CD14-positive monocyte (primary cell): ENCODE data around the gene ANO6. TPM values are rescaled to one million over a fixed set of nuclear protein-coding genes. Genes with fewer than 3 reads are reported as not detected.
A peak's percentile ranks its signal among the peaks of the same experiment; 100 is the strongest.
"Not testable (repeated sequence)": the region's sequence is repeated elsewhere in the genome, so short reads cannot be mapped to it uniquely, and the experiment has no call there.

ENCODE experiments used
- DNase-seq, 3 donors: peaks; one replicate each; pipeline ENCODE4 v3.0.0-alpha.2; 2011 to 2022
- H2AFZ ChIP-seq: 2 replicates; pipeline ENCODE4 v1.6.0; 2012; ENCODE audit warnings: mild to moderate bottlenecking, low read depth, low read length, inconsistent platforms; ENCODE audit not compliant: insufficient read depth, poor library complexity, severe bottlenecking
- H3K27ac ChIP-seq, 2 donors: 1 replicate in 1 of 2; 2 replicates in 1 of 2; pipeline ENCODE4 v1.5.1; 2012 to 2013; ENCODE audit warnings: low read length in 2 of 2, control low read depth in 1 of 2, inconsistent platforms in 1 of 2, low read depth in 1 of 2, mild to moderate bottlenecking in 1 of 2
- H3K27me3 ChIP-seq, 2 donors: one replicate each; pipeline versions ENCODE4 v1.6.0 to v1.6.1; 2011 to 2013; ENCODE audit warnings: low read length in 2 of 2; ENCODE audit not compliant: control insufficient read depth in 2 of 2, insufficient read depth in 2 of 2
- H3K36me3 ChIP-seq, 2 donors: replicated peaks in 1 of 2; 1 replicate in 1 of 2; 2 replicates in 1 of 2; pipeline versions ENCODE4 v1.5.1 to v1.6.1; 2012 to 2013; ENCODE audit warnings: low read length in 2 of 2, control low read depth in 1 of 2, inconsistent platforms in 1 of 2, mild to moderate bottlenecking in 1 of 2; ENCODE audit not compliant: insufficient read depth in 2 of 2, control insufficient read depth in 1 of 2
- H3K4me1 ChIP-seq, 2 donors: 1 replicate in 1 of 2; 2 replicates in 1 of 2; pipeline versions ENCODE4 v1.5.1 to v1.6.1; 2012 to 2013; ENCODE audit warnings: low read length in 2 of 2, control low read depth in 1 of 2, inconsistent platforms in 1 of 2, mild to moderate bottlenecking in 1 of 2, moderate library complexity in 1 of 2; ENCODE audit not compliant: insufficient read depth in 2 of 2, control insufficient read depth in 1 of 2
- H3K4me2 ChIP-seq: replicated peaks from 2 replicates; pipeline ENCODE3; 2012; ENCODE audit warnings: low read length, moderate library complexity, mild to moderate bottlenecking; ENCODE audit not compliant: poor library complexity, severe bottlenecking; ENCODE audit errors: extremely low read depth
- H3K4me3 ChIP-seq, 3 experiments: fragments of 200-600 bp in 1 of 3; sonication (generic) in 1 of 3; replicated peaks in 1 of 3; 1 replicate in 2 of 3; 2 replicates in 1 of 3; pipeline ENCODE4 v1.5.1; 2011 to 2013; ENCODE audit warnings: low read length in 3 of 3, mild to moderate bottlenecking in 3 of 3, control low read depth in 2 of 3, low read depth in 2 of 3, inconsistent platforms in 1 of 3, moderate library complexity in 1 of 3
- H3K79me2 ChIP-seq: 2 replicates; pipeline ENCODE4 v1.6.0; 2012; ENCODE audit warnings: mild to moderate bottlenecking, control low read depth, inconsistent platforms, low read length, moderate library complexity; ENCODE audit not compliant: insufficient read depth
- H3K9ac ChIP-seq: 2 replicates; pipeline ENCODE4 v1.6.0; 2017; ENCODE audit warnings: low read length, mild to moderate bottlenecking; ENCODE audit not compliant: insufficient read depth, poor library complexity, severe bottlenecking
- H3K9me3 ChIP-seq, 2 donors: replicated peaks in 1 of 2; 1 replicate in 1 of 2; 2 replicates in 1 of 2; pipeline versions ENCODE4 v1.5.1 to v1.6.1; 2012 to 2013; ENCODE audit warnings: low read length in 2 of 2, control low read depth in 1 of 2; ENCODE audit not compliant: control insufficient read depth in 1 of 2, insufficient read depth in 1 of 2
- H4K20me1 ChIP-seq: 2 replicates; pipeline ENCODE4 v1.6.0; 2012; ENCODE audit warnings: mild to moderate bottlenecking, low read length, control low read depth, moderate library complexity; ENCODE audit not compliant: insufficient read depth
- H3K27ac Mint-ChIP-seq, 7 donors: one replicate each; pipeline ENCODE4 v1.8.0; 2020; ENCODE audit warnings: mild to moderate bottlenecking in 7 of 7, mixed read lengths in 7 of 7, moderate library complexity in 6 of 7, inconsistent platforms in 2 of 7
- H3K27me3 Mint-ChIP-seq, 3 donors: one replicate each; pipeline ENCODE4 v1.8.0; 2021 to 2022; ENCODE audit warnings: low read depth in 3 of 3, mild to moderate bottlenecking in 3 of 3, mixed read lengths in 3 of 3, moderate library complexity in 3 of 3, inconsistent platforms in 1 of 3
- H3K36me3 Mint-ChIP-seq, 2 donors: one replicate each; pipeline ENCODE4 v1.8.0; 2020; ENCODE audit warnings: mixed read lengths in 2 of 2, inconsistent platforms in 1 of 2, mild to moderate bottlenecking in 1 of 2
- H3K4me1 Mint-ChIP-seq: one replicate; pipeline ENCODE4 v1.8.0; 2020; ENCODE audit warnings: mild to moderate bottlenecking, mixed read lengths
- H3K4me3 Mint-ChIP-seq, 2 donors: one replicate each; pipeline ENCODE4 v1.8.0; 2020; ENCODE audit warnings: mild to moderate bottlenecking in 2 of 2, mixed read lengths in 2 of 2, moderate library complexity in 1 of 2
- H3K9me3 Mint-ChIP-seq, 7 donors: one replicate each; pipeline ENCODE4 v1.8.0; 2020 to 2022; ENCODE audit warnings: mixed read lengths in 7 of 7, mild to moderate bottlenecking in 6 of 7, moderate library complexity in 6 of 7, inconsistent platforms in 2 of 7
- WGBS: methylation state at CpG from one replicate; pipeline ENCODE4 v1.1.5; 2013; ENCODE audit warnings: missing lambda C conversion rate; ENCODE audit not compliant: insufficient coverage; 5-methylcytosine and 5-hydroxymethylcytosine counted together
- intact Hi-C, 2 donors: fragments of 100-400 bp; cut with micrococcal nuclease; formaldehyde crosslinking; loops; one replicate each; pipeline versions ENCODE4 v1.15.0 to v1.15.1; 2023
- polyA plus RNA-seq, 3 donors: library from polyadenylated mRNA; depleted of rRNA in 1 of 3; unstranded in 2 of 3; stranded (reverse) in 1 of 3; fragments of 300-500 nt in 2 of 3; fragments of >200 nt in 1 of 3; fragmentation: Illumina TruSeq in 2 of 3; gene quantifications; 1 replicate in 2 of 3; 2 replicates in 1 of 3; pipeline ENCODE4 v1.2.3, GENCODE V29; 2012 to 2021
- TF ChIP-seq, protein P1 (sequence below): fragments of 200-600 bp; IDR thresholded peaks from one replicate; pipeline ENCODE4 v1.8.0; 2022; ENCODE audit warnings: antibody characterized with exemption, mild to moderate bottlenecking

The ANO6 gene
- polyA plus RNA-seq, 3 donors: 20.2 to 48.7 (median 34.1) TPM

DNA sequence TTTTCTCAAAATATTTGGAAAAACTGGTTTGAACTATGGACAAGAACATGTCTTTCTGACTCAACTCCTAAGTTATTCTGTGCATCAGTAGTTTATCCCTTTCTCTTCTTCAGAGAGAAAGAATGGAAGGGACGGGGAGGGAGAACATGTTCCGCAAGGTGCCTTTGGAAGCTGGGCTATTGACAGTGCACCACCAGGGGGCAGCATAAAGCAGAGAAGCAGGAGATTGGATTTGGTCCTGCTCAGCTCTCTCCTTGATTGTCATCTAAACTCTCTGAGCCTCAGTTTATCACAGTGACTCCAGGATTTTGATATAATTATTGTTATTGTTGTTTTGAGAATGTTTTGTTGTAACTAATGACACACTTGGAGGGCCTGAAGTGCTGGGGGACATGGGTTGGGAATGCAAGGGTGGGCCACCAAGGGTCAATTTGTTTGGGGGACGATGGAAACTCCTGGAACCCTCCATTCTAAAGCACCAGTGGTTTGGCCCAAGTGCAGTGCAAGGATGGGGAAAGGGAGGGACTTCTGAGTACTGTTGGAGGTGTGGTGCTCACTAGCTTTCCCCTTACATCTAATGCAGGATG lies 45.3 kb upstream of the ANO6 start:
- Histone ChIP-seq H3K4me2 (no peak overlapping the region), H3K36me3 (peaks cover 0 to 8% of the 10 kb centered on the region in 2 donors), H3K27ac (no peak overlapping the region), H3K79me2 (no peaks in the 10 kb centered on the region), H4K20me1 (no peaks in the 10 kb centered on the region), H3K27me3 (no peaks in the 10 kb centered on the region), H3K4me3 (no peak overlapping the region), H3K4me1 (no peaks in the 10 kb centered on the region), H3K9me3 (no peaks in the 10 kb centered on the region), H3K9ac (no peak overlapping the region), H2AFZ (no peak overlapping the region)
- peak; percentile 62 to 75 (median 70) for DNase-seq
- WGBS: 20% methylated on average over 1 of the region's 3 CpGs
- no peak overlapping the region for H3K27ac Mint-ChIP-seq
- H3K4me3 Mint-ChIP-seq: no peak overlapping the region
- intact Hi-C loops: no loop called here
- H3K9me3 Mint-ChIP-seq: peaks cover 0 to 2% (median 0%) of the 10 kb centered on the region in 7 donors
- peaks cover 7 to 17% of the 10 kb centered on the region in 2 donors for H3K36me3 Mint-ChIP-seq
- no peaks in the 10 kb centered on the region for H3K27me3 Mint-ChIP-seq
- peaks cover 7% of the 10 kb centered on the region for H3K4me1 Mint-ChIP-seq
- TF ChIP-seq, protein P1, sequence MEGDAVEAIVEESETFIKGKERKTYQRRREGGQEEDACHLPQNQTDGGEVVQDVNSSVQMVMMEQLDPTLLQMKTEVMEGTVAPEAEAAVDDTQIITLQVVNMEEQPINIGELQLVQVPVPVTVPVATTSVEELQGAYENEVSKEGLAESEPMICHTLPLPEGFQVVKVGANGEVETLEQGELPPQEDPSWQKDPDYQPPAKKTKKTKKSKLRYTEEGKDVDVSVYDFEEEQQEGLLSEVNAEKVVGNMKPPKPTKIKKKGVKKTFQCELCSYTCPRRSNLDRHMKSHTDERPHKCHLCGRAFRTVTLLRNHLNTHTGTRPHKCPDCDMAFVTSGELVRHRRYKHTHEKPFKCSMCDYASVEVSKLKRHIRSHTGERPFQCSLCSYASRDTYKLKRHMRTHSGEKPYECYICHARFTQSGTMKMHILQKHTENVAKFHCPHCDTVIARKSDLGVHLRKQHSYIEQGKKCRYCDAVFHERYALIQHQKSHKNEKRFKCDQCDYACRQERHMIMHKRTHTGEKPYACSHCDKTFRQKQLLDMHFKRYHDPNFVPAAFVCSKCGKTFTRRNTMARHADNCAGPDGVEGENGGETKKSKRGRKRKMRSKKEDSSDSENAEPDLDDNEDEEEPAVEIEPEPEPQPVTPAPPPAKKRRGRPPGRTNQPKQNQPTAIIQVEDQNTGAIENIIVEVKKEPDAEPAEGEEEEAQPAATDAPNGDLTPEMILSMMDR: peak; percentile 86

DNA sequence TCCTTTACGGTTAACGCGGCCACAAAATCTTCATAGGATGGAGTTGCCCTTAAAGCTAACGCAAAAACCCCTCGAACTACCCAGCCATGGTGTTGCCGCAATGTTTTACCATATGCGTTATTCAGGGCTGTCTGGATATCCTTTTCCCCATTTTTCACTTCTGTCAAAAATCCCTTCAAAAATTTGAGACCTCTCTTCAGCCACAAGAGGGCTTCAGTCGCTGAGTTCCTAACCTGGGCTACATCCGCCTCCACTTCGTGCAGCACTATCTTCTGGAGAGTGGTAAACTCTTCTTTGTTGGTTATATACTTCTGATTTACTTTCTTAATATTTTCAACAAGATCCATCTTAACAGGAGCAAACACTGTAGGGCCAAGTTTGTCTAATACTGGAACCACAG lies 42.6 kb upstream of the ANO6 start:
- H3K27ac ChIP-seq, intact Hi-C loops, H3K4me1 ChIP-seq, DNase-seq, H2AFZ ChIP-seq, H3K9ac ChIP-seq, H4K20me1 ChIP-seq, H3K4me1 Mint-ChIP-seq, H3K4me3 ChIP-seq, H3K79me2 ChIP-seq, H3K27me3 ChIP-seq, H3K4me2 ChIP-seq, H3K4me3 Mint-ChIP-seq, H3K27me3 Mint-ChIP-seq: not testable (repeated sequence)
- TF ChIP-seq, protein P1: peak; percentile 28
- H3K27ac Mint-ChIP-seq: peak overlapping the region in 1 of 7 donors; percentile 40
- H3K36me3 ChIP-seq: peaks cover 0 to 34% of the 10 kb centered on the region in 2 donors
- peaks cover 29 to 39% of the 10 kb centered on the region in 2 donors for H3K36me3 Mint-ChIP-seq
- peaks cover 17 to 23% (median 23%) of the 10 kb centered on the region in 7 donors for H3K9me3 Mint-ChIP-seq
- WGBS: 87% methylated on average over 7 of the region's 10 CpGs
- peaks cover 17 to 19% of the 10 kb centered on the region in 2 donors for H3K9me3 ChIP-seq
